DOHH2 (cell line): ENCODE data around the gene SLC39A10.

ENCODE experiments used
- H3F3A ChIP-seq: fragments of 200-600 bp; sonication (generic), shearing (Covaris generic); 2 replicates; pipeline ENCODE4 v1.6.0; 2016; ENCODE audit warnings: antibody characterized with exemption, mild to moderate bottlenecking; ENCODE audit not compliant: control insufficient read depth, insufficient read depth
- H3K27ac ChIP-seq: fragments of 200-600 bp; sonication (generic); 2 replicates; pipeline ENCODE4 v1.5.1; 2014; ENCODE audit warnings: low read depth, mild to moderate bottlenecking, low read length, moderate library complexity
- H3K27me3 ChIP-seq: fragments of 200-600 bp; sonication (generic); 2 replicates; pipeline ENCODE4 v1.6.1; 2014; ENCODE audit warnings: mild to moderate bottlenecking, low read length, mixed read lengths; ENCODE audit not compliant: control insufficient read depth
- H3K36me3 ChIP-seq: fragments of 200-600 bp; sonication (generic); 2 replicates; pipeline ENCODE4 v1.6.1; 2014; ENCODE audit warnings: mild to moderate bottlenecking, low read length, moderate library complexity, mixed read lengths; ENCODE audit not compliant: control insufficient read depth
- H3K4me1 ChIP-seq: fragments of 200-600 bp; sonication (generic); 2 replicates; pipeline ENCODE4 v1.6.1; 2014; ENCODE audit warnings: mild to moderate bottlenecking, low read length, mixed read lengths; ENCODE audit not compliant: control insufficient read depth
- H3K4me2 ChIP-seq: fragments of 200-600 bp; sonication (generic); 2 replicates; pipeline ENCODE4 v1.6.0; 2014; ENCODE audit warnings: mild to moderate bottlenecking, low read length, moderate library complexity
- H3K4me3 ChIP-seq: fragments of 200-600 bp; sonication (generic); 2 replicates; pipeline ENCODE4 v1.5.1; 2014; ENCODE audit warnings: mild to moderate bottlenecking, low read length, mixed read lengths
- H3K79me2 ChIP-seq: fragments of 200-600 bp; sonication (generic); 2 replicates; pipeline ENCODE4 v1.6.1; 2014; ENCODE audit warnings: mild to moderate bottlenecking, low read length, mixed read lengths; ENCODE audit not compliant: control insufficient read depth
- H3K9me2 ChIP-seq: fragments of 200-600 bp; sonication (generic); replicated peaks from 2 replicates; pipeline ENCODE4 v1.6.1; 2014; ENCODE audit warnings: mild to moderate bottlenecking, low read length, mixed read lengths; ENCODE audit not compliant: control insufficient read depth
- H3K9me3 ChIP-seq: fragments of 200-600 bp; sonication (generic); 2 replicates; pipeline ENCODE4 v1.6.1; 2014; ENCODE audit warnings: antibody characterized with exemption, low read length, mixed read lengths; ENCODE audit not compliant: control insufficient read depth, insufficient read depth
- H4K20me1 ChIP-seq: fragments of 200-600 bp; sonication (generic); 2 replicates; pipeline ENCODE4 v1.6.0; 2014; ENCODE audit warnings: low read depth, mild to moderate bottlenecking, antibody characterized with exemption, low read length, moderate library complexity; ENCODE audit not compliant: control insufficient read depth, insufficient read depth
- EZH2phosphoT487 ChIP-seq: fragments of 200-600 bp; sonication (generic); IDR thresholded peaks from 2 replicates; pipeline ENCODE4 v1.6.1; 2017; ENCODE audit warnings: borderline replicate concordance, mild to moderate bottlenecking, antibody characterized with exemption, low read length, moderate library complexity, mixed read lengths
- TF ChIP-seq, protein P1 (sequence below): fragments of 200-600 bp; sonication (generic); IDR thresholded peaks from one replicate; pipeline ENCODE4 v1.5.1; 2014; ENCODE audit warnings: antibody characterized with exemption, mild to moderate bottlenecking, low read depth, low read length; ENCODE audit not compliant: poor library complexity, severe bottlenecking

The SLC39A10 gene

DNA sequence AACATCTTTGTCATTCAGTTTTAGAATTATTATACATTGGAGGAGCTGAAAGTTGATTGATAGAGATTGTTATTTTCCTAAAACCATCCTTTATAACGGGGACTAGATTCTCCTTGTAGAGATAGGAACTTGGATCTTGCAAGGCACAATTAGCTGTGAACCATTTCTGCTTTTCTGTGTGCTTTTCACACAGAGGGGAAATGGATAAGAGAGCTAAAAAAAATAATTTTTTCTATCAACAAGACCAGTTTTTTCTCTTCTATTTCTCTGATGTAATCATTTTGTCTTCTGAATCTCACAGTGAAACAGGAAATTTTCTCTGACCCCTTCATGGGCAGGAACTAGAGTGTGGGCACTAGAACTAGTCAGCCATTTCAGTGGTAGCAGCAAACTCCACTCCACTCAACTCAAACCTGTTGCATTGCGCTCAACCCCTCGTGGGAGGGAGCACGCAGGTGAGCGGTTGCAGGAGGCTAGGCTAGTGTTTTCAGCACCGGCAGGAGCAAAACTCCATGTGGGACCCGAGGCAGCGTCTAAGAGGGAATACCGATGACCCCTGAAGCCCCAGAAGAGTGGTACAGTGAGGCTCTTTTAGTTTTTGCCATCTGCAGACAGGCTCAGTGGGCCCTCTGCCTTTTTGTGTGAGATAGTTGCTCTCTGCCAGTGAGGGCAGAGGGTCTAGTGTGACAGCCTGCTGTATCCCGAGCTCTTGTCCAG lies 24.0 kb upstream of the SLC39A10 start:
- Histone ChIP-seq H3K4me2 (no peak overlapping the region), H3K9me3 (no peaks in the 10 kb centered on the region), H3K27me3 (no peaks in the 10 kb centered on the region), H4K20me1 (no peaks in the 10 kb centered on the region), H3K4me1 (no peaks in the 10 kb centered on the region), H3K9me2 (no peaks in the 10 kb centered on the region), H3K27ac (no peak overlapping the region), H3K36me3 (no peaks in the 10 kb centered on the region), H3F3A (no peaks in the 10 kb centered on the region), H3K4me3 (no peak overlapping the region), H3K79me2 (no peaks in the 10 kb centered on the region)
- TF ChIP-seq EZH2phosphoT487, result no peak
- TF ChIP-seq, protein P1, sequence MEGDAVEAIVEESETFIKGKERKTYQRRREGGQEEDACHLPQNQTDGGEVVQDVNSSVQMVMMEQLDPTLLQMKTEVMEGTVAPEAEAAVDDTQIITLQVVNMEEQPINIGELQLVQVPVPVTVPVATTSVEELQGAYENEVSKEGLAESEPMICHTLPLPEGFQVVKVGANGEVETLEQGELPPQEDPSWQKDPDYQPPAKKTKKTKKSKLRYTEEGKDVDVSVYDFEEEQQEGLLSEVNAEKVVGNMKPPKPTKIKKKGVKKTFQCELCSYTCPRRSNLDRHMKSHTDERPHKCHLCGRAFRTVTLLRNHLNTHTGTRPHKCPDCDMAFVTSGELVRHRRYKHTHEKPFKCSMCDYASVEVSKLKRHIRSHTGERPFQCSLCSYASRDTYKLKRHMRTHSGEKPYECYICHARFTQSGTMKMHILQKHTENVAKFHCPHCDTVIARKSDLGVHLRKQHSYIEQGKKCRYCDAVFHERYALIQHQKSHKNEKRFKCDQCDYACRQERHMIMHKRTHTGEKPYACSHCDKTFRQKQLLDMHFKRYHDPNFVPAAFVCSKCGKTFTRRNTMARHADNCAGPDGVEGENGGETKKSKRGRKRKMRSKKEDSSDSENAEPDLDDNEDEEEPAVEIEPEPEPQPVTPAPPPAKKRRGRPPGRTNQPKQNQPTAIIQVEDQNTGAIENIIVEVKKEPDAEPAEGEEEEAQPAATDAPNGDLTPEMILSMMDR, result no peak

DNA sequence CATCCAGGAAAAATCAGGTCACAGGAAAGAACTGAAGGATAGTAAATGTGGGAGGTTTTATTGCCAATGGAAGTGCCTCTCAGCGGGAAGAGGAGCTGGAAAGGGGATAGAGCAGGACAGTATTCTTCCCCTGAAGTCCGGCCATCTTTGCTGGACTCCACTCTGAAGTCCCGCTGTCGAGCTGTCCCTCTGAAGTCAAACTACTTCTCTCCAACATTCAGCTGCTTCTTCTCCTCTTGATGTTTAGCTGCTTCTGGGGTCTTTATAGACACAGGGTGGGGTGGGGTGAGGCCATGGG lies 23.5 kb upstream of the SLC39A10 start:
- Histone ChIP-seq H3K27me3 (no peaks in the 10 kb centered on the region), H3K4me1 (no peaks in the 10 kb centered on the region), H3K9me3 (no peaks in the 10 kb centered on the region), H3K79me2 (no peaks in the 10 kb centered on the region), H3K36me3 (no peaks in the 10 kb centered on the region), H3K27ac (no peak overlapping the region), H4K20me1 (no peaks in the 10 kb centered on the region), H3K4me2 (no peak overlapping the region), H3F3A (no peaks in the 10 kb centered on the region), H3K9me2 (no peaks in the 10 kb centered on the region), H3K4me3 (no peak overlapping the region)
- TF ChIP-seq, protein P1, result no peak
- TF ChIP-seq EZH2phosphoT487, result no peak

DNA sequence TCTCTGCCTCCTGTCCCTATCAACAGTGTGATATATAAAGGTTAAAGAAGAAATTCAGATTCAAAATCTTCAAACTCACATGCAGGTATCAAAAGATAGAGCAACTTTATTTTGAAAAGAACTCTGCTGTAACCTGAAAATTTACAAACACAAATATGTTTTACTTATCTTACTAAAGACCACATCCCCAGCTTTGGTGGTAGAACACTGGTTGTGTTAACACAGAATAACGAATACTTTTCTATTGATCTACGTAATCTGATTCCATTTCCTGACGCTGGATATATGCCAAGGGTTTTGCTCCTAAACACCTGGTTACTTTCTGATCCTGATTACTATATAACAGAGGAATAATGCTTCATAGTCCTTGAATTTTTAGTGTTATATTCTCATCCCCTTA lies 23.1 kb upstream of the SLC39A10 start:
- H3K79me2 ChIP-seq, result no peaks in the 10 kb centered on the region
- H3K4me3 ChIP-seq, result no peak overlapping the region
- no peaks in the 10 kb centered on the region for H3K4me1 ChIP-seq
- no peak overlapping the region for H3K27ac ChIP-seq
- no peaks in the 10 kb centered on the region for H3F3A ChIP-seq
- H3K9me3 ChIP-seq, result no peaks in the 10 kb centered on the region
- no peak for TF ChIP-seq EZH2phosphoT487
- TF ChIP-seq, protein P1, result no peak
- no peaks in the 10 kb centered on the region for H3K9me2 ChIP-seq
- no peak overlapping the region for H3K4me2 ChIP-seq
- H4K20me1 ChIP-seq, result no peaks in the 10 kb centered on the region
- H3K27me3 ChIP-seq, result no peaks in the 10 kb centered on the region
- no peaks in the 10 kb centered on the region for H3K36me3 ChIP-seq
